BLaER1 (cell line): ENCODE measurements around the gene COA5.
A peak's percentile ranks its signal among the peaks of the same experiment; 100 is the strongest.

Experiments used
- H3K27ac ChIP-seq: shearing (Covaris generic); formaldehyde crosslinking; 2 replicates; pipeline ENCODE4 v1.8.1; 2022
- H3K27me3 ChIP-seq: shearing (Covaris generic); formaldehyde crosslinking; 2 replicates; pipeline ENCODE4 v1.8.1; 2022
- H3K36me3 ChIP-seq: shearing (Covaris generic); formaldehyde crosslinking; 2 replicates; pipeline ENCODE4 v1.8.1; 2022
- H3K4me1 ChIP-seq: shearing (Covaris generic); formaldehyde crosslinking; 2 replicates; pipeline ENCODE4 v1.8.1; 2022
- H3K4me2 ChIP-seq: shearing (Covaris generic); formaldehyde crosslinking; 2 replicates; pipeline ENCODE4 v1.8.1; 2022
- H3K4me3 ChIP-seq: shearing (Covaris generic); formaldehyde crosslinking; 2 replicates; pipeline ENCODE4 v1.8.1; 2022
- H3K9ac ChIP-seq: shearing (Covaris generic); formaldehyde crosslinking; 2 replicates; pipeline ENCODE4 v1.8.1; 2022
- H3K9me3 ChIP-seq: shearing (Covaris generic); formaldehyde crosslinking; 2 replicates; pipeline ENCODE4 v1.8.1; 2022
- H4K20me1 ChIP-seq: shearing (Covaris generic); formaldehyde crosslinking; 2 replicates; pipeline ENCODE4 v1.8.1; 2022
- Cebpa-rat ChIP-seq: shearing (Covaris generic); IDR thresholded peaks from 2 replicates; pipeline ENCODE4 v1.8.1; 2022

The COA5 gene

GRCh38 chr2:98568161-98568956 is 40.0 kb downstream of the COA5 start:
- peaks cover 100% of the 10 kb centered on the region for H3K36me3 ChIP-seq
- peaks cover 10% of the 10 kb centered on the region; the same call in 1 of the 2 replicates for H3K4me1 ChIP-seq
- no peak overlapping the region for H3K4me2 ChIP-seq
- no peak for TF ChIP-seq Cebpa-rat
- no peak overlapping the region for H3K27ac ChIP-seq
- no peak overlapping the region for H3K9ac ChIP-seq
- 0 out of 2 replicates have a peak, but pooled peaks cover 10% of the 10 kb centered on the region for H4K20me1 ChIP-seq
- no peaks in the 10 kb centered on the region for H3K9me3 ChIP-seq
- no peaks in the 10 kb centered on the region for H3K27me3 ChIP-seq
- no peak overlapping the region for H3K4me3 ChIP-seq

DNA sequence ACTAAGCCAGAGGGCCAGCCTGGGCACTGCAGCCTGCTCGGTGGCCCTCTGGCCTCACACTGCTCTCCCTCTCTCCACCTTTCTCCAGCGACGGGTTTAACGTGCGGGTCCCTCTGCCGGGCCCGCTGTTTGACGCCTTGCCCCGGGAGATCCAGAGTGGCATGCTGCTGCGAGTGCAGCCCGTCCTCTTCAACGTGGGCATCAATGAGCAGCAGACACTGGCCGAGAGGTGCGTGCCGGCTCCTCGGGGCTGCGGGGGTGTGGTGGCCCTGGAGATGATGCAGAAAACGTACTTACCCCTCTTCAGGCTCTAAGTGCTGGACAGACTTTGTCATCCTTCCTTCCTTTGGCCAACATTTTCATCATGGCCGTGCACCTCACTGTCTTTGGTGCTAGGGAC is 42.4 kb downstream of the COA5 start:
- Histone ChIP-seq H3K4me1 (peaks cover 23% of the 10 kb centered on the region), H3K27ac (no peak overlapping the region), H3K4me3 (no peak overlapping the region), H3K9me3 (no peaks in the 10 kb centered on the region), H3K4me2 (no peak overlapping the region), H3K36me3 (peaks cover 83% of the 10 kb centered on the region), H3K27me3 (no peaks in the 10 kb centered on the region), H3K9ac (no peak overlapping the region), H4K20me1 (0 out of 2 replicates have a peak, but pooled peaks cover 10% of the 10 kb centered on the region)
- no peak for TF ChIP-seq Cebpa-rat

DNA sequence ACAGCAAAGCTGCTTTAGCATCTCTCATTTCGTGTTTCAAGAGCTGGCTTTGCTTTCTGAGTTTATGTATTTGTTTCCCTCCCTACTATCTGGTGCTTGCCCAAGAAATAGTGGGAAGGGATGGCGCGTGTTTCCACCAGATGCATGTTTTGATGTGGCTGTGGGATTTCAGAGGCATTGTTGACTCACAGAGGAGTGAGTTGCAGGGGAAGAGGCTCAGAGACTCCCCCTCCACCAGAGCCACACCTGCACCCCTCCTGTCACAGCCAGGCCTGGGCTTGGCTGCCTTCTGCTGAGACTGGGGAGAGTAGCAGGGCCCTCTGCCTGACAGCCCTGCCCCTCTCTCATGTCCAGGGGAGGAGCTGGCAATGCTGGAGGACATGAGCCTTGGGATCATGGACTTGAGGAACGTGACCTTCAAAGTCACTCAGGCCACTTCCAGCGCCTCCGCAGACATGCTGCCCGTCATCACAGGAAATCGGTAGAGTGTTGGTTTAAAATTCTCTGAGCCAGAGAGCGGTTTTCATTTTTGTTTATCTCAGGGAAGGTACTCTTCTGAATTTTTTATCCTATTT is 42.9 kb downstream of the COA5 start:
- H3K27ac ChIP-seq, result no peak overlapping the region
- peaks cover 83% of the 10 kb centered on the region for H3K36me3 ChIP-seq
- H3K4me1 ChIP-seq, result peaks cover 23% of the 10 kb centered on the region
- H3K4me2 ChIP-seq, result no peak overlapping the region
- H3K4me3 ChIP-seq, result no peak overlapping the region
- H3K9ac ChIP-seq, result no peak overlapping the region
- H3K27me3 ChIP-seq, result no peaks in the 10 kb centered on the region
- H4K20me1 ChIP-seq, result 0 out of 2 replicates have a peak, but pooled peaks cover 10% of the 10 kb centered on the region
- no peaks in the 10 kb centered on the region for H3K9me3 ChIP-seq
- no peak for TF ChIP-seq Cebpa-rat

GRCh38 chr2:98564541-98565132 is 43.7 kb downstream of the COA5 start:
- no peaks in the 10 kb centered on the region for H3K27me3 ChIP-seq
- H3K9me3 ChIP-seq, result no peaks in the 10 kb centered on the region
- H3K27ac ChIP-seq, result 0 out of 2 replicates have a peak overlapping the region, but pooled peaks have one; percentile 26
- H3K4me2 ChIP-seq, result peak overlapping the region; percentile 9; the same call in 1 of the 2 replicates
- no peak overlapping the region for H3K4me3 ChIP-seq
- peaks cover 83% of the 10 kb centered on the region for H3K36me3 ChIP-seq
- H4K20me1 ChIP-seq, result 0 out of 2 replicates have a peak, but pooled peaks cover 10% of the 10 kb centered on the region
- peaks cover 29% of the 10 kb centered on the region for H3K4me1 ChIP-seq
- TF ChIP-seq Cebpa-rat, result no peak
- H3K9ac ChIP-seq, result no peak overlapping the region

GRCh38 chr2:98563394-98563793 is 44.9 kb downstream of the COA5 start:
- peaks cover 37% of the 10 kb centered on the region for H3K4me1 ChIP-seq
- TF ChIP-seq Cebpa-rat, result no peak
- H3K9ac ChIP-seq, result no peak overlapping the region
- no peak overlapping the region for H3K4me3 ChIP-seq
- H3K4me2 ChIP-seq, result no peak overlapping the region
- no peaks in the 10 kb centered on the region for H3K27me3 ChIP-seq
- H3K27ac ChIP-seq, result no peak overlapping the region
- 0 out of 2 replicates have a peak, but pooled peaks cover 10% of the 10 kb centered on the region for H4K20me1 ChIP-seq
- H3K9me3 ChIP-seq, result no peaks in the 10 kb centered on the region
- peaks cover 80% of the 10 kb centered on the region for H3K36me3 ChIP-seq

DNA sequence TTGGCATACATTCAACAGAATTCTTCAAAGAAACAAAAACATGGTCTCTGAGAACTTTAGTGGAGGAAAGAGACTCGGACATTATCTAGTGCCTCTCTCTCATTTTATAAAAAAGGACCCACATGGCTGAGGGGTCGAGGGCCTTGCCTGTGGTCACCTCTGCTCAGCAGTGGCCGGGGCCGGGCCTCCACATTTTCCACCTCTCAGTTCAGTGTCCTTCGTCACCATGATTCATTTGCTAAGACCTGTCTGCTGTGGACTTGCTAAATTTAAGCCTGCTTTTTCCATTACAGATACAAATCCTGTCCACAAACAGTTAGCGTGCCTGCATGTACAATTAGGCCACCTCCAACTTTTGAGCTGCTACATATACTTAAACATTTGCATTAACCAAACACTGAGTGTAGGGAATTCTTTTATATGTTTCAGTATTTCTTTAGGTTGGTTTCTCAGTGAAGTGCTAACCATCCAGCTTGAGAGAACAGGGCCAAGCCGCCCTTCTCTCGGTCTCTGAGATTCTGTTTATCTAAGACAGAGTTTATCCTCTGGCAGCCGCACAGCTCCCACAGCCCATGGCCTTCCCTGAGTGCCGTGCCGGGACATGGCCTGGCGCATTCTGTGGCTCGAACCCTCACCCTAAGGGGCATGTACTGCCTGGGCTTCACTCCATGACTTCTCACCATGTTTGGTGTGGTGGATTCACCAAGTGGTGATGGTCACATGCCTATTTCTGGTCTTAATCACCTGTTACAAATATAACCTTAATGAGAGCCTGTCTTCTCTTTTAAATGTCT is 46.2 kb downstream of the COA5 start:
- H3K36me3 ChIP-seq, result peaks cover 77% of the 10 kb centered on the region
- peaks cover 37% of the 10 kb centered on the region for H3K4me1 ChIP-seq
- TF ChIP-seq Cebpa-rat, result no peak
- no peak overlapping the region for H3K9ac ChIP-seq
- no peaks in the 10 kb centered on the region for H3K9me3 ChIP-seq
- peak overlapping the region; percentile 35 for H3K4me2 ChIP-seq
- H3K4me3 ChIP-seq, result no peak overlapping the region
- H3K27me3 ChIP-seq, result no peaks in the 10 kb centered on the region
- H3K27ac ChIP-seq, result no peak overlapping the region
- H4K20me1 ChIP-seq, result no peaks in the 10 kb centered on the region

GRCh38 chr2:98561018-98561417 is 47.3 kb downstream of the COA5 start:
- Histone ChIP-seq H3K27ac (no peak overlapping the region), H3K4me3 (no peak overlapping the region), H3K4me1 (peaks cover 45% of the 10 kb centered on the region), H3K4me2 (no peak overlapping the region), H3K9me3 (no peaks in the 10 kb centered on the region), H3K9ac (no peak overlapping the region), H4K20me1 (no peaks in the 10 kb centered on the region), H3K36me3 (peaks cover 71% of the 10 kb centered on the region), H3K27me3 (no peaks in the 10 kb centered on the region)
- no peak for TF ChIP-seq Cebpa-rat

GRCh38 chr2:98560256-98560771 is 48.0 kb downstream of the COA5 start:
- no peaks in the 10 kb centered on the region for H4K20me1 ChIP-seq
- H3K9ac ChIP-seq, result no peak overlapping the region
- no peaks in the 10 kb centered on the region; the same call in 1 of the 2 replicates for H3K27me3 ChIP-seq
- no peaks in the 10 kb centered on the region for H3K9me3 ChIP-seq
- no peak overlapping the region for H3K4me3 ChIP-seq
- no peak for TF ChIP-seq Cebpa-rat
- H3K27ac ChIP-seq, result no peak overlapping the region
- no peak overlapping the region for H3K4me2 ChIP-seq
- H3K4me1 ChIP-seq, result peaks cover 49% of the 10 kb centered on the region
- peaks cover 71% of the 10 kb centered on the region for H3K36me3 ChIP-seq

- no peaks in the 10 kb centered on the region; the same call in 1 of the 2 replicates for H3K27me3 ChIP-seq
- H3K36me3 ChIP-seq, result peaks cover 71% of the 10 kb centered on the region
- no peak overlapping the region for H3K27ac ChIP-seq
- H4K20me1 ChIP-seq, result no peaks in the 10 kb centered on the region
- no peak overlapping the region for H3K4me3 ChIP-seq
- peak overlapping the region; percentile 4; the same call in 1 of the 2 replicates for H3K4me2 ChIP-seq
- H3K9me3 ChIP-seq, result no peaks in the 10 kb centered on the region
- no peak overlapping the region for H3K9ac ChIP-seq
- TF ChIP-seq Cebpa-rat, result no peak
- peaks cover 43% of the 10 kb centered on the region for H3K4me1 ChIP-seq
Measured at GRCh38 chr2:98559581-98559980, 48.7 kb downstream of the COA5 start.
